ENCODE measurements around the gene SLC18A2.

DNA sequence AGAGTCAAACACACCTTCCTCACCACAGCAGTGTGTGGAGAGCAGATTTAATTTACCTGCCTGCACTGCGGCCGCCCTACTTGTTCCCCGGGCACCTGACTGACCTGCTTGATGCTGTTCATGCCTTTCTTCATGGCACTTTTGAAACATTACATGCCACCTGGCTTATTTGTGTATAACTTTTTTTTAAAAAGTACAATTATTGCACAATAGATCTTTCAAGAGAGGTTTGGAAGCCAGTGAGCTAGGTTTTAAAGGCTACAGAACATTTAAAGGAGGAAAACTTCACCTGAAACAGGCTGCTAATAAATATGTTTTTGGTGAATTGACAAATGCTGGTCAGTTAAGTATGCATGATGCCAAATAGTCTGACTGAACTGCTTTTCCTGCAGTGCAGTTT is 33.1 kb downstream of the SLC18A2 start:
- TF ChIP-seq POLR2AphosphoS5 (IDR thresholded peaks at IDR 0.05; ENCODE audit: low read depth, low read length) (no peak), SIN3A (IDR thresholded peaks at IDR 0.05; ENCODE audit: borderline replicate concordance, insufficient read depth, low read depth, low read length) (no peak)
- TF ChIP-seq, protein P1, sequence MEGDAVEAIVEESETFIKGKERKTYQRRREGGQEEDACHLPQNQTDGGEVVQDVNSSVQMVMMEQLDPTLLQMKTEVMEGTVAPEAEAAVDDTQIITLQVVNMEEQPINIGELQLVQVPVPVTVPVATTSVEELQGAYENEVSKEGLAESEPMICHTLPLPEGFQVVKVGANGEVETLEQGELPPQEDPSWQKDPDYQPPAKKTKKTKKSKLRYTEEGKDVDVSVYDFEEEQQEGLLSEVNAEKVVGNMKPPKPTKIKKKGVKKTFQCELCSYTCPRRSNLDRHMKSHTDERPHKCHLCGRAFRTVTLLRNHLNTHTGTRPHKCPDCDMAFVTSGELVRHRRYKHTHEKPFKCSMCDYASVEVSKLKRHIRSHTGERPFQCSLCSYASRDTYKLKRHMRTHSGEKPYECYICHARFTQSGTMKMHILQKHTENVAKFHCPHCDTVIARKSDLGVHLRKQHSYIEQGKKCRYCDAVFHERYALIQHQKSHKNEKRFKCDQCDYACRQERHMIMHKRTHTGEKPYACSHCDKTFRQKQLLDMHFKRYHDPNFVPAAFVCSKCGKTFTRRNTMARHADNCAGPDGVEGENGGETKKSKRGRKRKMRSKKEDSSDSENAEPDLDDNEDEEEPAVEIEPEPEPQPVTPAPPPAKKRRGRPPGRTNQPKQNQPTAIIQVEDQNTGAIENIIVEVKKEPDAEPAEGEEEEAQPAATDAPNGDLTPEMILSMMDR (IDR thresholded peaks at IDR 0.05), result no peak
